ENCODE data around the gene SPATA46. TPM values are rescaled to one million over a fixed set of nuclear protein-coding genes. Genes with fewer than 3 reads are reported as not detected.

Gene SPATA46
- total and polyA plus RNA-seq, 2 of the 8 experiments (the other 6 are each of a cell fraction or from before 2014, with no cell fraction given): not detected

GRCh38 chr1:162385280-162385623 lies 8.6 kb upstream of the SPATA46 start:
- no peaks in the 10 kb centered on the region for H3K79me2 ChIP-seq (ENCODE audit: control insufficient read depth in 1 of 2, insufficient read depth in 2 of 2, low read length in 2 of 2)
- no peaks in the 10 kb centered on the region for H3K79me1 ChIP-seq (ENCODE audit: low read depth, low read length)
- no peak overlapping the region for H3K14ac ChIP-seq (ENCODE audit: insufficient read length)
- CTCF ChIA-PET (ENCODE audit: partially characterized antibody): interaction anchor here (1.2 to 8.1 kb wide), 4 partner anchors 11 to 200 kb away, joined by 3 to 44 read pairs (median 5); no protein-coding TSS in a partner anchor
- peaks cover 0 to 5% (median 2%) of the 10 kb centered on the region in 4 experiments; a peak in 1 of 8 replicates for H3K36me3 ChIP-seq (ENCODE audit: control insufficient read depth in 2 of 4, insufficient read depth in 4 of 4, low read length in 3 of 4)
- no peak overlapping the region for H3K23ac ChIP-seq (ENCODE audit: insufficient read length)
- no peak overlapping the region for H3K4me2 ChIP-seq (ENCODE audit: insufficient read depth in 1 of 2, low read depth in 2 of 2, low read length in 2 of 2)
- DNase-seq (ENCODE audit: low read depth in 1 of 2, low spot score in 2 of 2) (no peak), FAIRE-seq (no peak)
- H3K4me3 ChIP-seq (ENCODE audit: extremely low read depth in 1 of 4, insufficient read depth in 2 of 4, low read depth in 3 of 4, low read length in 4 of 4): no peak overlapping the region
- POLR2A ChIA-PET (ENCODE audit: partially characterized antibody): no interaction called here
- H3K4ac ChIP-seq (replicated peaks; ENCODE audit: insufficient read length, low read depth, low read length): no peak overlapping the region
- no peak overlapping the region for H2AFZ ChIP-seq (ENCODE audit: low read length)
- no peak overlapping the region for H3K56ac ChIP-seq (replicated peaks; ENCODE audit: insufficient read length, low read depth, low read length)
- H4K8ac ChIP-seq (ENCODE audit: extremely low read depth, insufficient read depth, low read length): no peak overlapping the region
- no peak overlapping the region for H3K27ac ChIP-seq (ENCODE audit: low read depth, low read length)
- H3K9ac ChIP-seq (replicated peaks in 1 of 4; ENCODE audit: extremely low read depth in 1 of 4, low read depth in 3 of 4, low read length in 3 of 4): no peak overlapping the region
- H2BK120ac ChIP-seq (replicated peaks; ENCODE audit: low read depth, low read length): no peak overlapping the region
- WGBS, 2 experiments (ENCODE audit: extremely low coverage in 1 of 2, insufficient coverage in 1 of 2, insufficient read length in 1 of 2, insufficient replicate concordance in 2 of 2, low coverage in 1 of 2, low lambda C conversion rate in 2 of 2, missing lambda C conversion rate in 1 of 2): 90% methylated on average over 3 of the region's 3 CpGs; no CpG with 5 or more reads in 1 of the 2 experiments
- no peak overlapping the region for H2BK12ac ChIP-seq (ENCODE audit: low read depth, low read length)
- peak overlapping the region; percentile 46 for H4K91ac ChIP-seq (replicated peaks; ENCODE audit: insufficient read length, low read length)
- H2AK5ac ChIP-seq (ENCODE audit: low read depth, low read length): no peak overlapping the region
- H2BK15ac ChIP-seq (ENCODE audit: low read length): no peak overlapping the region
- no peak overlapping the region for H2BK20ac ChIP-seq (ENCODE audit: low read length)
- H3K27me3 ChIP-seq (replicated peaks in 1 of 4; ENCODE audit: control insufficient read depth in 3 of 4, extremely low read depth in 1 of 4, insufficient read depth in 3 of 4, low read length in 3 of 4): no peaks in the 10 kb centered on the region
- H4K20me1 ChIP-seq (replicated peaks in 1 of 2; ENCODE audit: control insufficient read depth in 1 of 2, insufficient read depth in 2 of 2, low read length in 2 of 2): no peaks in the 10 kb centered on the region
- no peaks in the 10 kb centered on the region for H3K23me2 ChIP-seq (ENCODE audit: low read depth, low read length)
- H3K9me3 ChIP-seq (ENCODE audit: insufficient read depth in 2 of 2, low read depth in 1 of 2, low read length in 1 of 2): no peaks in the 10 kb centered on the region
- H3K4me1 ChIP-seq (replicated peaks in 1 of 4; ENCODE audit: control insufficient read depth in 3 of 4, insufficient read depth in 4 of 4, low read length in 3 of 4): peaks cover 0 to 2% (median under 1%) of the 10 kb centered on the region in 4 experiments; a peak in 3 of 7 replicates
- TF ChIP-seq CBX5 (IDR thresholded peaks at IDR 0.05; ENCODE audit: low read depth, low read length) (no peak), TBP (IDR thresholded peaks at IDR 0.05; ENCODE audit: low read depth, low read length) (no peak), HDAC2 (IDR thresholded peaks at IDR 0.05; ENCODE audit: borderline replicate concordance in 1 of 2, low read depth in 2 of 2, low read length in 2 of 2) (no peak), MAX (IDR thresholded peaks at IDR 0.05) (no peak)
- H2BK5ac ChIP-seq (ENCODE audit: low read depth, low read length): no peak overlapping the region
- no peak overlapping the region for H4K5ac ChIP-seq (ENCODE audit: insufficient read length, low read depth, low read length)
- H3K18ac ChIP-seq (ENCODE audit: extremely low read depth, low read length): no peak overlapping the region
